ENCODE results near the gene RNF150. TPM values are rescaled to one million over a fixed set of nuclear protein-coding genes. Genes with fewer than 3 reads are reported as not detected.

The RNF150 gene
- total and polyA plus RNA-seq, 2 of the 8 experiments (the other 6 are each of a cell fraction or from before 2014, with no cell fraction given) = 3.4 to 4.8 TPM

GRCh38 chr4:140874056-140874455, 259.2 kb downstream of the RNF150 start:
- Histone ChIP-seq H4K20me1 (replicated peaks in 1 of 2; ENCODE audit: control insufficient read depth in 1 of 2, insufficient read depth in 2 of 2, low read length in 2 of 2) (no peaks in the 10 kb centered on the region), H2AK5ac (ENCODE audit: low read depth, low read length) (no peak overlapping the region), H3K23ac (ENCODE audit: insufficient read length) (no peak overlapping the region), H3K4me1 (replicated peaks in 1 of 4; ENCODE audit: control insufficient read depth in 3 of 4, insufficient read depth in 4 of 4, low read length in 3 of 4) (peaks cover 0 to 4% (median under 1%) of the 10 kb centered on the region in 4 experiments; a peak in 3 of 7 replicates), H3K4me3 (ENCODE audit: extremely low read depth in 1 of 4, insufficient read depth in 2 of 4, low read depth in 3 of 4, low read length in 4 of 4) (no peak overlapping the region), H3K9ac (replicated peaks in 1 of 4; ENCODE audit: extremely low read depth in 1 of 4, low read depth in 3 of 4, low read length in 3 of 4) (no peak overlapping the region), H4K8ac (ENCODE audit: extremely low read depth, insufficient read depth, low read length) (no peak overlapping the region), H3K36me3 (ENCODE audit: control insufficient read depth in 2 of 4, insufficient read depth in 4 of 4, low read length in 3 of 4) (no peaks in the 10 kb centered on the region), H3K79me1 (ENCODE audit: low read depth, low read length) (no peaks in the 10 kb centered on the region), H3K4ac (replicated peaks; ENCODE audit: insufficient read length, low read depth, low read length) (no peak overlapping the region), H3K23me2 (ENCODE audit: low read depth, low read length) (no peaks in the 10 kb centered on the region), H3K79me2 (ENCODE audit: control insufficient read depth in 1 of 2, insufficient read depth in 2 of 2, low read length in 2 of 2) (no peaks in the 10 kb centered on the region), H4K5ac (ENCODE audit: insufficient read length, low read depth, low read length) (no peak overlapping the region), H3K14ac (ENCODE audit: insufficient read length) (no peak overlapping the region), H3K18ac (ENCODE audit: extremely low read depth, low read length) (no peak overlapping the region), H2AFZ (ENCODE audit: low read length) (no peak overlapping the region), H2BK15ac (ENCODE audit: low read length) (no peak overlapping the region), H2BK20ac (ENCODE audit: low read length) (no peak overlapping the region), H3K9me3 (ENCODE audit: insufficient read depth in 2 of 2, low read depth in 1 of 2, low read length in 1 of 2) (no peaks in the 10 kb centered on the region), H3K27me3 (replicated peaks in 1 of 4; ENCODE audit: control insufficient read depth in 3 of 4, extremely low read depth in 1 of 4, insufficient read depth in 3 of 4, low read length in 3 of 4) (no peaks in the 10 kb centered on the region), H3K4me2 (ENCODE audit: insufficient read depth in 1 of 2, low read depth in 2 of 2, low read length in 2 of 2) (no peak overlapping the region), H2BK12ac (ENCODE audit: low read depth, low read length) (no peak overlapping the region), H4K91ac (replicated peaks; ENCODE audit: insufficient read length, low read length) (no peak overlapping the region), H2BK120ac (replicated peaks; ENCODE audit: low read depth, low read length) (no peak overlapping the region), H3K27ac (ENCODE audit: low read depth, low read length) (no peak overlapping the region), H2BK5ac (ENCODE audit: low read depth, low read length) (no peak overlapping the region), H3K56ac (replicated peaks; ENCODE audit: insufficient read length, low read depth, low read length) (no peak overlapping the region)
- FAIRE-seq (no peak), DNase-seq (ENCODE audit: low read depth in 1 of 2, low spot score in 2 of 2) (no peak)
- ChIA-PET CTCF (ENCODE audit: partially characterized antibody) (interaction anchor here (0.6 to 2.5 kb wide), 2 partner anchors 10 to 115 kb away, joined by 3 to 12 read pairs; no protein-coding TSS in a partner anchor), POLR2A (ENCODE audit: partially characterized antibody) (no interaction called here)
- WGBS, 2 experiments (ENCODE audit: extremely low coverage in 1 of 2, insufficient coverage in 1 of 2, insufficient read length in 1 of 2, insufficient replicate concordance in 2 of 2, low coverage in 1 of 2, low lambda C conversion rate in 2 of 2, missing lambda C conversion rate in 1 of 2) = 96% methylated on average over 1 of the region's 1 CpG; no CpG with 5 or more reads in 1 of the 2 experiments
- TF ChIP-seq KDM5A (IDR thresholded peaks at IDR 0.05; ENCODE audit: low read length) = no peak
- no peak for TF ChIP-seq SIN3A (conservative IDR thresholded peaks at IDR 0.05 in 1 of 2, IDR thresholded peaks at IDR 0.05 in 1 of 2; ENCODE audit: low read depth in 1 of 2, low read length in 2 of 2)
- no peak for TF ChIP-seq CHD1 (IDR thresholded peaks at IDR 0.05; ENCODE audit: low read depth, low read length)
- no peak for TF ChIP-seq NANOG (IDR thresholded peaks at IDR 0.05; ENCODE audit: insufficient read depth, low read depth, low read length, poor library complexity, severe bottlenecking)
- TF ChIP-seq RAD21 (IDR thresholded peaks at IDR 0.05 in 1 of 2, conservative IDR thresholded peaks at IDR 0.05 in 1 of 2; ENCODE audit: low read depth in 2 of 2, low read length in 2 of 2) = no peak
- TF ChIP-seq RFX5 (IDR thresholded peaks at IDR 0.05; ENCODE audit: borderline replicate concordance, low read depth, low read length) = no peak
- TF ChIP-seq NRF1 (IDR thresholded peaks at IDR 0.05; ENCODE audit: low read depth, low read length) = no peak
- no peak for TF ChIP-seq BACH1 (IDR thresholded peaks at IDR 0.05; ENCODE audit: low read length)
- no peak for TF ChIP-seq SRF (IDR thresholded peaks at IDR 0.05; ENCODE audit: low read depth, low read length)
- no peak for TF ChIP-seq POLR2AphosphoS5 (IDR thresholded peaks at IDR 0.05; ENCODE audit: low read depth, low read length)
- no peak for TF ChIP-seq SUZ12 (IDR thresholded peaks at IDR 0.05; ENCODE audit: low read length)
- no peak for TF ChIP-seq TCF12 (IDR thresholded peaks at IDR 0.05; ENCODE audit: low read depth, low read length)
- no peak for TF ChIP-seq FOSL1 (IDR thresholded peaks at IDR 0.05; ENCODE audit: insufficient read depth, low read depth, low read length)
- no peak for TF ChIP-seq CREB1 (IDR thresholded peaks at IDR 0.05)

Measured in H1 (cell line).